GM23248 (cell line): Measurements from ENCODE around the gene VSTM2B. TPM values are rescaled to one million over a fixed set of nuclear protein-coding genes. Genes with fewer than 3 reads are reported as not detected.

Experiments used
- DNase-seq: peaks from one replicate; pipeline ENCODE4 v3.0.0-alpha.2; 2015
- H2AFZ ChIP-seq: fragments of 200-600 bp; sonication (generic); 2 replicates; pipeline ENCODE4 v1.6.1; 2016; ENCODE audit warnings: antibody characterized with exemption
- H3F3A ChIP-seq: fragments of 200-600 bp; sonication (generic); 2 replicates; pipeline ENCODE4 v1.6.1; 2016; ENCODE audit warnings: mild to moderate bottlenecking, antibody characterized with exemption, mixed run types; ENCODE audit not compliant: insufficient read depth
- H3K27ac ChIP-seq: fragments of 200-600 bp; sonication (generic); 2 replicates; pipeline ENCODE4 v1.5.1; 2016; ENCODE audit warnings: mild to moderate bottlenecking
- H3K27me3 ChIP-seq: fragments of 200-600 bp; sonication (generic); replicated peaks from 2 replicates; pipeline ENCODE4 v1.6.1; 2016; ENCODE audit warnings: mild to moderate bottlenecking; ENCODE audit not compliant: insufficient read depth
- H3K36me3 ChIP-seq: fragments of 200-600 bp; sonication (generic); 2 replicates; pipeline ENCODE4 v1.6.1; 2016; ENCODE audit warnings: low read depth, mild to moderate bottlenecking
- H3K4me1 ChIP-seq: fragments of 200-600 bp; sonication (generic); 2 replicates; pipeline ENCODE4 v1.6.1; 2016; ENCODE audit warnings: mild to moderate bottlenecking; ENCODE audit not compliant: insufficient read depth
- H3K4me2 ChIP-seq: fragments of 200-600 bp; sonication (generic); one replicate; pipeline ENCODE4 v1.6.1; 2016; ENCODE audit warnings: mild to moderate bottlenecking; ENCODE audit not compliant: unreplicated experiment
- H3K4me3 ChIP-seq: fragments of 200-600 bp; sonication (generic); 2 replicates; pipeline ENCODE4 v1.5.1; 2016; ENCODE audit warnings: mild to moderate bottlenecking
- H3K79me2 ChIP-seq: fragments of 200-600 bp; sonication (generic); 2 replicates; pipeline ENCODE4 v1.6.1; 2016; ENCODE audit warnings: mild to moderate bottlenecking; ENCODE audit not compliant: insufficient read depth
- H3K9ac ChIP-seq: fragments of 200-600 bp; sonication (generic); 2 replicates; pipeline ENCODE4 v1.6.1; 2016; ENCODE audit warnings: mild to moderate bottlenecking
- H3K9me2 ChIP-seq: fragments of 200-600 bp; sonication (generic); 2 replicates; pipeline ENCODE4 v1.6.1; 2016; ENCODE audit warnings: mixed run types, mild to moderate bottlenecking, moderate library complexity; ENCODE audit not compliant: insufficient read depth
- H3K9me3 ChIP-seq: fragments of 200-600 bp; sonication (generic); one replicate; pipeline ENCODE4 v1.6.1; 2017; ENCODE audit warnings: low read depth
- H4K20me1 ChIP-seq: fragments of 200-600 bp; sonication (generic); 2 replicates; pipeline ENCODE4 v1.6.0; 2016; ENCODE audit not compliant: insufficient read depth
- EZH2 ChIP-seq: fragments of 200-600 bp; sonication (generic); IDR thresholded peaks from 2 replicates; pipeline ENCODE4 v1.6.1; 2018; ENCODE audit warnings: antibody characterized with exemption, mild to moderate bottlenecking; ENCODE audit not compliant: insufficient read depth, poor library complexity, severe bottlenecking
- EZH2phosphoT487 ChIP-seq: fragments of 200-600 bp; sonication (generic); IDR thresholded peaks from 2 replicates; pipeline ENCODE4 v1.6.1; 2018; ENCODE audit warnings: antibody characterized with exemption, moderate library complexity, mild to moderate bottlenecking, low read depth; ENCODE audit not compliant: insufficient read depth
- whole genome bisulfite sequencing, 2 experiments: methylation state at CpG; one replicate each; pipeline ENCODE4 v1.1.6; 2015 to 2017; ENCODE audit warnings: low lambda C conversion rate in 2 of 2, low coverage in 1 of 2; ENCODE audit errors: missing lambda C conversion rate in 2 of 2; 5-methylcytosine and 5-hydroxymethylcytosine counted together
- in situ Hi-C: fragments of 300-500 bp; cut with MboI; formaldehyde crosslinking; loops from 2 replicates; pipeline ENCODE4 v1.15.0; 2020
- polyA plus RNA-seq: library from polyadenylated mRNA; unstranded; fragments of >200 nt; fragmentation: Nextera tagmentation; extraction: Ambion mirVana; gene quantifications from 2 replicates; pipeline ENCODE4 v1.2.1, GENCODE V29; 2016
- total RNA-seq: library from RNA; depleted of rRNA; stranded (reverse); fragments of >200 nt; shearing (Covaris generic); gene quantifications from 2 replicates; pipeline ENCODE4 v1.2.3, GENCODE V29; 2014

The VSTM2B gene
- total and polyA plus RNA-seq, 2 experiments from 2014 or later: not detected

DNA sequence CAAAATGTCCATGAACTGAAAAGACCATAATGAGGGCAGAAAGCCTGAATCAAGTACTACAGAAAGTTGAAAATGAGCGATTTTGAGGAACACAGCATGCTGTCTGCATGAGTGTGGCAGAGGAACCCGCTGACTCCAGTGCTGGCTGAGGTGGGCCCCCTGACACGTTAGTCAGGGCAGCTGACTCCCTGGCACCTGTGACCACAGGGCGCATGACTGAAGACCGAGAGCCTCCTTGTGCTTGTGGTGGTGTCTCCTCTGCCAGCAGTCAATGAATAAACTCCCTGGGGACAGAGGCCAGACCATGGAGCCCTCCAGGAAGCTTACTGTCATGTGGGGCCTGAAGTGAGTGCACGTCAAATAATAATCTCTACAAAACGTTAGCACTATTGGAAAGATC is 38.4 kb upstream of the VSTM2B start:
- Histone ChIP-seq H3K27me3 (peaks cover 8% of the 10 kb centered on the region; the same call in 1 of the 2 replicates), H3K4me3 (no peak overlapping the region), H3K4me2 (no peak overlapping the region), H2AFZ (no peak overlapping the region), H3K4me1 (no peaks in the 10 kb centered on the region), H3K9me3 (no peaks in the 10 kb centered on the region), H3K79me2 (no peaks in the 10 kb centered on the region), H3K9me2 (no peaks in the 10 kb centered on the region), H3K27ac (no peak overlapping the region), H3K36me3 (no peaks in the 10 kb centered on the region), H3F3A (no peaks in the 10 kb centered on the region), H4K20me1 (no peaks in the 10 kb centered on the region), H3K9ac (no peak overlapping the region)
- 29 to 30% methylated on average over 7 of the region's 7 CpGs for WGBS, 2 experiments
- TF ChIP-seq EZH2phosphoT487 (no peak), EZH2 (no peak)
- in situ Hi-C loops: no loop called here
- DNase-seq: no peak

DNA sequence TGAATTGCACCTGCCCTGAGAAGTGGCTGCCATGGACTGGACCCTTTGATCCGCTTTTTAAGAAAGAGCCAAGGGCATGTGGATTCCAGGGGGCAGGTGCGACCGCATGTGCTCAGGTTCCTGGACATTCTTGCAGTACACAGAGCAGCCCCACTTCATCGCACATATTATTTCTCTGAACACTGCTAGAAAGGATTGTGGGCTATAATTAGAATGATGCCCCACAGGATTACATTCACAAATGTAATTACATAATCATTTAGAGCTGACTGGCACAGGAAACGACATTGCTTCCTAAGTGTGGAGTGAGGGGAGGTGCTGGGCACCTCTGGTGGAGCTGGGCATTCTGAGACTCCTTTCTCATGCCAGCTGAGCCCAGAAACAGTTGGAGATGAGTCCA is 37.5 kb upstream of the VSTM2B start:
- H3K4me3 ChIP-seq: no peak overlapping the region
- no peak overlapping the region for H3K27ac ChIP-seq
- no peaks in the 10 kb centered on the region for H3K79me2 ChIP-seq
- DNase-seq: no peak
- H3K9me3 ChIP-seq: no peaks in the 10 kb centered on the region
- no peak overlapping the region for H3K9ac ChIP-seq
- peaks cover 5% of the 10 kb centered on the region; the same call in 1 of the 2 replicates for H3K27me3 ChIP-seq
- no peak overlapping the region for H3K4me2 ChIP-seq
- no peaks in the 10 kb centered on the region for H3K36me3 ChIP-seq
- WGBS, 2 experiments: 45 to 47% methylated on average over 5 of the region's 5 CpGs
- in situ Hi-C loops: no loop called here
- no peaks in the 10 kb centered on the region for H3K9me2 ChIP-seq
- H3F3A ChIP-seq: no peaks in the 10 kb centered on the region
- no peaks in the 10 kb centered on the region for H3K4me1 ChIP-seq
- no peaks in the 10 kb centered on the region for H4K20me1 ChIP-seq
- no peak overlapping the region for H2AFZ ChIP-seq
- TF ChIP-seq EZH2phosphoT487: no peak
- TF ChIP-seq EZH2: no peak

DNA sequence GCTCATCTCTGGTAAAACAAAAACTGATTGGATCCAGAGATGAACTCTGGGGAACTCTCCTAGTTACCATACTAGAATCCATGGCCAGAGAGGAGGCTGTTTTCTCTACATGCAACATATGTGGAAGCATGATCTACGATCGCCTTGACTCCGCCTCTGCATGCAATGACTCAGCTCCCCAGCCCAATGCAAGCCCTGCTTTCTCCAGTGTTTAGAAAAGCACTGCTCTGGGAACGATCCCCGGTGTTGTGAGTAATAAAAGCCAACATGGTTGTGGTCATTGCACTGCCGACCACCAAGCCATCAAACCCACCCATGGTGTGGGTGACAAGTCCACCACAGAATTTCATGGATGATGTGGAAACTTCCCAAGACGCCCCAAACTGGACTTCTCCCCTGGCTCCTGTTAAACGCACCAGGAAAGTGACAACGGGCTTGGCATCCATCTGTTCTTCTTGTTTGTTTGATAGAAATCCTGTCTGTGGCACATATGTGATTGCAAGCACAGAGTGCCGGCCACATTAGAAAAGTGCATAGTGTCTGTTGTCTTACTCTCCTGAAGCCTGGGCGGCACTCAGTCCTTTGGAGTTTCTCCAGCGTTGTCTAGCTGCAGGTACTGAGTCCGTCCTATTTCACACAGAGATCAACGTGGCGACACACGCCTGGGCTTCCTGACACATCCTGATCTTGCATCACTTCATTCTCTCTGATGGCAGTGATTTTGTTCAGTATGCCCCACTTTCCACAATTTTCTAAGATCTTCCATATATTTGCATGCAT is 36.4 kb upstream of the VSTM2B start:
- no peak overlapping the region for H3K27ac ChIP-seq
- 27 to 30% methylated on average over 16 of the region's 16 CpGs for WGBS, 2 experiments

DNA sequence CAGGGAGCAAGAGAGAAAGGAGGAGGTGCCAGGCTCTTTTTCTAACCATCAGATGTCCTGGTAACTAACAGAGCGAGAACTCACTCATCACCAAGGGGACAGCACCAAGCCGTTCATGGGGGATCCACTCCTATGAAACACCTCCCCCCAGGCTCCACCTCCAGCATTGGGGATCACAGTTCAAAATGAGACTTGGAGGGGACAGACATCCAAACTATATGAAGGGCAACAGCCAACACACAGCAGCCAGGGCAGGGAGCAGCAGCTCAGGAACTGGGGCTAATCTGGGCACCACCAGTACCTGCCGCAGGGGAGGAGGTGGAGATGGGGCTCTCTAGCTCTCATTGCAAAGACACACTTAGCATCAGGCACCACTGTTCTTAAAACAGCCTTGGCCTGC is 34.3 kb upstream of the VSTM2B start:
- Histone ChIP-seq H3F3A (no peaks in the 10 kb centered on the region), H3K9ac (no peak overlapping the region), H3K27me3 (no peaks in the 10 kb centered on the region; the same call in 1 of the 2 replicates), H3K36me3 (no peaks in the 10 kb centered on the region), H4K20me1 (no peaks in the 10 kb centered on the region), H2AFZ (no peak overlapping the region), H3K4me3 (no peak overlapping the region), H3K9me3 (no peaks in the 10 kb centered on the region), H3K79me2 (no peaks in the 10 kb centered on the region), H3K9me2 (no peaks in the 10 kb centered on the region), H3K27ac (no peak overlapping the region), H3K4me1 (no peaks in the 10 kb centered on the region), H3K4me2 (no peak overlapping the region)
- DNase-seq: no peak
- WGBS, 2 experiments: 46 to 57% methylated on average over 3 of the region's 3 CpGs
- in situ Hi-C loops: no loop called here
- no peak for TF ChIP-seq EZH2
- TF ChIP-seq EZH2phosphoT487: no peak

More for the DNA sequence above, 36.4 kb upstream of the VSTM2B start:
- in situ Hi-C loops: no loop called here
- no peak for DNase-seq
- Histone ChIP-seq H3K4me2 (no peak overlapping the region), H3K79me2 (no peaks in the 10 kb centered on the region), H3K9me3 (no peaks in the 10 kb centered on the region), H3K9me2 (no peaks in the 10 kb centered on the region), H3K4me3 (no peak overlapping the region), H3K27me3 (peaks cover 5% of the 10 kb centered on the region; the same call in 1 of the 2 replicates), H3F3A (no peaks in the 10 kb centered on the region), H3K36me3 (no peaks in the 10 kb centered on the region), H3K9ac (no peak overlapping the region), H2AFZ (no peak overlapping the region), H3K4me1 (no peaks in the 10 kb centered on the region), H4K20me1 (no peaks in the 10 kb centered on the region)
- TF ChIP-seq EZH2 (no peak), EZH2phosphoT487 (no peak)
